SK-N-SH treated with all-trans-retinoic acid at 6 μM for 48 hours (cell line): ENCODE measurements around the gene DAB1.

Source experiments
- ESRRG ChIP-seq: fragments of 250-450 bp; sonication (Bioruptor Pico); IDR thresholded peaks from 2 replicates; pipeline ENCODE4 v1.6.1; 2021; ENCODE audit warnings: mild to moderate bottlenecking
- OSR1 ChIP-seq: fragments of 250-450 bp; sonication (Bioruptor Pico); IDR thresholded peaks from 2 replicates; pipeline ENCODE4 v1.8.0; 2022; ENCODE audit warnings: moderate library complexity, mild to moderate bottlenecking, inconsistent platforms
- PATZ1 ChIP-seq: fragments of 250-450 bp; sonication (Bioruptor Pico); IDR thresholded peaks from 2 replicates; pipeline ENCODE4 v1.8.0; 2020; ENCODE audit warnings: mild to moderate bottlenecking, moderate library complexity, borderline replicate concordance
- PPARA ChIP-seq: fragments of 250-450 bp; sonication (Bioruptor Pico); IDR thresholded peaks from 2 replicates; pipeline ENCODE4 v1.5.0; 2020; ENCODE audit warnings: mild to moderate bottlenecking, borderline replicate concordance
- SNAI2 ChIP-seq: fragments of 250-450 bp; sonication (Bioruptor Pico); IDR thresholded peaks from 2 replicates; pipeline ENCODE4 v1.5.0; 2020; ENCODE audit warnings: mild to moderate bottlenecking, moderate library complexity
- TOX ChIP-seq: fragments of 250-450 bp; sonication (Bioruptor Pico); IDR thresholded peaks from 2 replicates; pipeline ENCODE4 v1.8.0; 2021; ENCODE audit warnings: mild to moderate bottlenecking, moderate library complexity, borderline replicate concordance
- TSHZ2 ChIP-seq: fragments of 250-450 bp; sonication (Bioruptor Pico); IDR thresholded peaks from 2 replicates; pipeline ENCODE4 v1.5.0; 2020; ENCODE audit warnings: mild to moderate bottlenecking, moderate library complexity
- ZFP3 ChIP-seq: fragments of 250-450 bp; sonication (Bioruptor Pico); IDR thresholded peaks from 2 replicates; pipeline ENCODE4 v1.5.0; 2020; ENCODE audit warnings: mild to moderate bottlenecking, moderate library complexity
- ZFP30 ChIP-seq: fragments of 450-650 bp; formaldehyde crosslinking; IDR thresholded peaks from 2 replicates; pipeline ENCODE4 v1.5.0; 2022; ENCODE audit warnings: mild to moderate bottlenecking, moderate library complexity

GRCh38 chr1:57327336-57327735 lies 96.5 kb downstream of the DAB1 start:
- no peak for TF ChIP-seq PATZ1
- TF ChIP-seq TSHZ2 = no peak
- no peak for TF ChIP-seq TOX (CRISPR knock-in tag)
- TF ChIP-seq PPARA = no peak
- no peak for TF ChIP-seq ESRRG (CRISPR knock-in tag)
- no peak for TF ChIP-seq ZFP3 (CRISPR knock-in tag)
- no peak for TF ChIP-seq ZFP30 (CRISPR knock-in tag)
- TF ChIP-seq SNAI2 (CRISPR knock-in tag) = no peak
- no peak for TF ChIP-seq OSR1 (CRISPR knock-in tag)
